DMS53 treated with DMSO at 0.1 percent for 48 hours (cell line): Measurements from ENCODE around the gene NYAP2.
A peak's percentile ranks its signal among the peaks of the same experiment; 100 is the strongest.

Source experiments
- DNase-seq: peaks from one replicate; lab custom pipeline; 2025; ENCODE audit not compliant: unreplicated experiment; lab: John Stamatoyannopoulos, UW

Gene NYAP2

DNA sequence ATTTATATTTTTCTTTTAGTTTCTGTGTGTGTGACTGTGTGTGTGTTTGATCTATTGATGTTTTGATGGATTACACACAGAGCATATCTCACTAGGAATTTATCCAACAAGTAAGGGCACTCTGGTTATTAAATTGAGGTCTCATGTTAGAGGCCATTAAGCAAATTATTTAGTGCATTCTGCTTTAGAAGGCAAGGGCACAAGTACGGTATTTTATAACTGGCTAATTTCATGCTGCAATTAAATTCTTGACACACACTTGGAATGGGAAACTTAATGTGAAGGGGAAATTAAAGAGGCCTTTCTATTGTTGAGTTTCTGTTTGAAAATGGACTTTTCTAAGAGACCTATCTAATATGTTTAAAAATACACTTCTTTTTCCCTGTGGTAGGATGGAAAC, 25.8 kb downstream of the NYAP2 start:
- DNase-seq: no peak

- DNase-seq: peak; percentile 2
Observed at GRCh38 chr2:225428360-225428759, 28.9 kb downstream of the NYAP2 start.

- peak; percentile 86 for DNase-seq
Observed at GRCh38 chr2:225429717-225430116, 30.2 kb downstream of the NYAP2 start.

DNA sequence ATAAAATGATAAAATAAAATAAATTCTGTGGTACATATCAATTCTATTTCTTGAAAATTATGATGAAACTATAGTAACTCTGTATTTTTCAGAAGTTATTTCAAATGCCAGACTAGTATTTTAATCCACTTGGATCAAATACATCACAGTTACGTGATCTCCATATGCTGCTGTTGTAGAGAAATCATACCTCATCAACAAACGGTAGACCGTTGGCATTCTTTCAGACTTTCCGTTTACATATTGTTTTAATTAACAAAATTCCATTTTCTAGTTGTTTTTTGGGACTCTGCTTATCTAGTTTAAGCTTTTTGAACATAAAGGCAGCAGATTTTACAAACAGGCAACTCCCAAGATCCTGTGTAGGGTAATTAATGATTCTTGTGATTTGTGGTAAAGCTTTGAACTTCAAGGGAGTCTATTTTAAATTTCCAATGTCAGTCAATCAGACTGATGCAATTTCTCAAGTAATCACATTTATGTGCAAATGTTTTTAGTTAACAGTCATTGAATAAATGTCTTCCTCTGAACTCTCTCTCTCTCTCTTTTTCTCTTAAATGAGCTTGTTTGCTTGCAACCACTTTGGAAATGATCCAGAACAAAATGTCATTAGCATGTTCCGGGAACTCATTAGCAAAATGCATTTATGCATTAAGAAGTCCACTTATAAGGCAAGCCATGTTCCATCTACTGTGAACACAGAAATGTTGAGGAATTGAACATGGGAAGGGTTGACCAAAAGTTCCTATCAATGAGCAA, 31.8 kb downstream of the NYAP2 start:
- no peak for DNase-seq

GRCh38 chr2:225434014-225434413, 34.5 kb downstream of the NYAP2 start:
- DNase-seq: no peak

DNA sequence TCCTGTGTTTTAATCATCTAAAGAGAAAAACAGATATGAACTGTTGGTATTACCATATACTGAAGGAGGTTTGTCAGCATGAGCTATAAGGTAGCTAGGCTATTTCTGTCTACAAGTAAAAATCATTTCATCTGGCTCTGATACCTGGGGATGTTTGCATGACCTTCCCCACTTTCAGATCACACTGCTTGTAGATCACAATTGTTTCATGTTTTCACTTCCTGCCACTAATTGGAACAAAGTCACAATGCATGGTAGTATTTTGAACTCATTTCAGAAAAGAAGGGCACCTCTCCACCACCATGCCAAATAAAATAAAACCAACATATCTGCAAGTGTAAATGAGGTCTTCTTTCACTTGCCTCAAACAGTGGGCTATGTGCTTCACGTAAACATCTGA, 37.8 kb downstream of the NYAP2 start:
- DNase-seq: no peak

GRCh38 chr2:225438248-225438647, 38.7 kb downstream of the NYAP2 start:
- DNase-seq: no peak

- DNase-seq: no peak
Observed at GRCh38 chr2:225452677-225453076, 53.2 kb downstream of the NYAP2 start.

DNA sequence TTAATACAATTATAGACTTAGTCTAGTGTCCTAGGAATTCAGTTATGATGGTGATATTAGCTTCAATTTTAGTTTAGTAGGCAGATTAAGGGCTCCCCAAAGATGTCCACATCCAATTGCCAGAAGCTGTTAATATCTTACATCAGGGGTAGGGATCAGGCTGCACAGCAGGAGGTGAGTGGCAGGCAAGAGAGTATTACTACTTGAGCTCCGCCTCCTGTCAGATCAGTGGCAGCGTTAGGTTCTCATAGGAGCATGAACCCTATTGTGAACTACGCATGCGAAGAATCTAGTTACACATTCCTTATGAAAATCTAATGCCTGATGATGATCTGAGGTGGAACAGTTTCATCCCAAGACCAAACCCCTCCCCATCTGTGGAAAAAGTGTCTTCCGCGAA, 54.9 kb downstream of the NYAP2 start:
- no peak for DNase-seq

- no peak for DNase-seq
Observed at GRCh38 chr2:225456619-225457260, 57.2 kb downstream of the NYAP2 start.

GRCh38 chr2:225457482-225457881, 58.0 kb downstream of the NYAP2 start:
- no peak for DNase-seq

DNA sequence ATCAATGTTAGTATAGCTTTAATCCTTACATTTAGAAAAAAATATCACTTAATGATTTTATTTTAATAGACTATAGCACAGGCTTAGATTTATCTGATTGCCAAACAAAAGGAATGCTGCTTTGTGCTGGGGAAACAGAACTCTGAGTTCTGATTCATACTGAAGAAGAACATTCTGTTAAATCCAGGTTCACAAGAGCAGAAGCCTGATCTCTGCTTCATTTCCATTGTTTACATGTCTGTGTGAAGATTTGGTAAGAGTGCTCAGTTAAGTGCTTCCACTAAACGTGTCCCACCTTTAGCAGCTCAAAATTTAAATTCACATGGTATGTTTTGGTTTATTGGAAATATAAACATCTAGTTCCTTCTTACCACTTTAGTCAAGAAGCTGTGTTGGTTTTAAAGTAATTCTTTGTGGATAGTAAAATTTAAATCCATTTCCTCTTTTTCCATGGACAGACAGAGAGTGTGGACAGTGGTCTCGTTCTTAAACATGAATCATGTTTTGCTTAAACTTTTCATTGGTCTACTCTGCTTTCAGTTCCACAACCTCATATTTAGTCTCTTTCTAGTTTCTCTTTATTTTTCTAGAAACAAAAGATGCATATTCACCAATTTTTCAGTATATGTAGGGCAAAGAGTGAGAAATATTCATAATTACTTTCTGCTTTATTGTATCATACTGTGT, 59.1 kb downstream of the NYAP2 start:
- DNase-seq: peak; percentile 46

DNA sequence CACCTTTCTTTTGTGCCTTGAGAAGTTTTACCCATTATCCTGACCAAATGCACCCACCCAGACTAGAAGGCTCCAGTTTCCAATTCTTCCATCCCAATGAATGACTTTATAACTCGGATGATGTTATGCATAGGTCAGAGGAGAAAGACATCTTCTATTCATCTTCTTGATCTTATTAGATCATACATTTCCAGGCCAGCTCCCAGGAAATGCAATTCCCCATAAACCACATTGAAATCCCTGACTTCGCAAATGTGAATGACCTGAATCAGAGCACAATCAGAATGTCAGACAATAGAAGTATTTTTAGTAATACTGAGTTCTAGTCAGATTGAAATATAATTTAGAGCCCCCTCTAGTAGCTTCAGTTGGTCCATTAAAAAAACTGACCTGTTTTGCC, 62.9 kb downstream of the NYAP2 start:
- DNase-seq: no peak

- peak; percentile 44 for DNase-seq
Observed at GRCh38 chr2:225462945-225463344, 63.4 kb downstream of the NYAP2 start.

DNA sequence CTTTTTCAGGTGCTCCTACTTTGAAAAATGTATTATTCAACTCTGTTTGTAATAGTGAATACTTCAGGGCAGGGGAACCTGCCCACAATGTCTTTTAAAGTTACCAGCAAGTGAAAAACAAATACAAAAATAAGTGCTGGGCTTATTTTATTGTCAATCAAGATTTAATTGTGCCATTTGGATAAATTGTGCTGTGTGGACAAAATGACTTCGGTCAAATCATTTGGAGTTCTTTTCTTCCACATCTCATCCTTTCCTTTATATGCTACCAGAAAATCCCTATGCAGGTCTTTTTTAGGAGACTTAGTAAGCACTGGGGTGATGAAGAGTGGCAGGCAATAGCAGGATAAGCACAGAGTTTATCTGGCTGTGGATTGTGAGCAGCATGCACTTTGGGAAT, 63.9 kb downstream of the NYAP2 start:
- DNase-seq: no peak

DNA sequence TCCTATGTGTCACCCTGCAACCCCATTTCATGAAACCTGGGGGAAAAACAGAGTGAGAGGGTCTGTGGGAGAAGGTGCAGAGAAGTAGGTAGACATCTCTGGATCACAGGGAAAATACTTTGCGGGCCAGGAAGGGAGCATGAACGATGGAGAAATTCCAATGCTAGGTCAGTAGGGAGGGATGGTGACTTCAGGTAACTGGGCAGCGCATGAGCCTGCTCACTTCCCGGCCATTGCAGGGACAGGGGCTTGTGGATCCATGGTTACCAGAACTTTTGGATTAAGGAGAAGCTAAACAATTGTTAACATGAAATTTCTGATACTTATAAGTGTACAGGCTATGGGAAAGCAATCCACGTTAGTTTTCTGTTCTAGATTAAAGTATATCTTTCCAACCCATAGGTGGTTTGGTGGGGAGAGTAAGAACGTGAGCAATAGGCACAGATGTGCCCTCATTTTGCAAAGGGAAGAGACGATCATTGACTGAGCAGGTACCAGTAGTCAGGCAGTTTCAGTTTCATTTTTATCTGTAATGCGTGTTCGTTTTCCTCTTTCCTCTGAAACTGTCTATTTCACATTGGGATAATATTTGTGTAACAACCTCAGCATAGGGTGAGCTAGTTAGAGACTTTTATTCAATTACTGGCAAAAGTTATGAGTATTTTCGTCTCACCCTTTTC, 65.0 kb downstream of the NYAP2 start:
- peak; percentile 56 for DNase-seq

DNA sequence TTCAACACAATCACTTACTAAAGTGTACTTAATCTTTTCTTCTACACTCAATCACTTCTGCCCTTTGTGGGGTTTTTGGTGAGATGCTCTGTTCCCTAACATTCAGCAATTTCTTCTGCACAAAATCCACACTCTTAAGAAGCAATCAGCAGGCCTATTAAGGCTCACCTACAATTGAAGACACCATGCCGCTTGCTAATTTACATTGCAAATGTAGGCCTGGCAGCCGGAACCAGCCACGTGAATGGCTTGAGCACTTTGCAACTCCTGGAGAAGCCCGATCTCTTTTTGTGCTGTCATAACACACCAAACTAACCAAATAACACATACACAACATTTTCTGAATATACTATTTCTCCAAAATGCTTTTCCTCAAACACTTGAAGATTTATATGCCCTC, 66.3 kb downstream of the NYAP2 start:
- no peak for DNase-seq

DNA sequence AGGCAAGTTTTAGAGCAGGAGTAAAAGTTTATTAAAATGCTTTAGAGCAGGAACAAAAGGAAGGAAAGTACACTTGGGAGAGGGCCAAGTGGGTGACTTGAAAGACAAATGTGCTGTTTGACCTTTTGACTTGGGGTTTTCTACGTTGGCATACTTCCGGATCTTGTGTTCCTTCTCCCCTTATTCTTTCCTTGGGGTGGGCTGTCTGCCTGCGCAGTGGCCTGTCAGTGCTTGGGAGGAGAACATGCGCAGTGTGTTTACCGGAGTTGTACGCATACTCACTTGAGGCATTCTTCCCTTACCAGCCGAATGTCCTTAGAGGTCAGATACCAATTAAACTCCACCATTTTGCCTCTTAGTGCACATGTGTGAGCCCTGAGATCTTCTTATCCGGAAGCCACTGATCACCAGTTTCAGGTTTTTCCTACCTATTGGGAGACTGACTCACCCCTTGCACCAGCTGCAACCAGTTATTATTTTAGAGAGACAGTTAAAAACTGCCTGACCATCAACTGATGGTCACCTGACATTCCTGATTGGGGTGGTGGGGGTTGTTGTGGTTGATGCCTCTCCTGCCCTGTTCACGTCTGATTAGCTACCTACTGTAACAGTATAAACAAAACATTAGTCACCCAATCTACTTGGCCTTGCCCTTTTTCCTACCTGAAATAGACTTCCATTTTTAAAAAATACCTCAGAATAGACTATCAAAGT, 67.5 kb downstream of the NYAP2 start:
- DNase-seq: peak; percentile 48

GRCh38 chr2:225468131-225468530, 68.6 kb downstream of the NYAP2 start:
- DNase-seq: no peak

- DNase-seq: peak; percentile 30
Observed at GRCh38 chr2:225471039-225471438, 71.5 kb downstream of the NYAP2 start.

- DNase-seq: peak; percentile 66
Observed at GRCh38 chr2:225471482-225471881, 72.0 kb downstream of the NYAP2 start.
